Measurements from ENCODE around the gene SLC25A1. TPM values are rescaled to one million over a fixed set of nuclear protein-coding genes. Genes with fewer than 3 reads are reported as not detected.

SLC25A1 gene
- total RNA-seq, 1 experiment from 2014 or later, result 162 TPM

- H3K9me3 ChIP-seq (ENCODE audit: control insufficient read depth, insufficient read depth, low read depth, low read length), result no peaks in the 10 kb centered on the region
- BruUV-seq (replicated peaks), result no TSS peak
These were observed 45.0 kb downstream of the SLC25A1 start for GRCh38 chr22:19133561-19133960.

DNA sequence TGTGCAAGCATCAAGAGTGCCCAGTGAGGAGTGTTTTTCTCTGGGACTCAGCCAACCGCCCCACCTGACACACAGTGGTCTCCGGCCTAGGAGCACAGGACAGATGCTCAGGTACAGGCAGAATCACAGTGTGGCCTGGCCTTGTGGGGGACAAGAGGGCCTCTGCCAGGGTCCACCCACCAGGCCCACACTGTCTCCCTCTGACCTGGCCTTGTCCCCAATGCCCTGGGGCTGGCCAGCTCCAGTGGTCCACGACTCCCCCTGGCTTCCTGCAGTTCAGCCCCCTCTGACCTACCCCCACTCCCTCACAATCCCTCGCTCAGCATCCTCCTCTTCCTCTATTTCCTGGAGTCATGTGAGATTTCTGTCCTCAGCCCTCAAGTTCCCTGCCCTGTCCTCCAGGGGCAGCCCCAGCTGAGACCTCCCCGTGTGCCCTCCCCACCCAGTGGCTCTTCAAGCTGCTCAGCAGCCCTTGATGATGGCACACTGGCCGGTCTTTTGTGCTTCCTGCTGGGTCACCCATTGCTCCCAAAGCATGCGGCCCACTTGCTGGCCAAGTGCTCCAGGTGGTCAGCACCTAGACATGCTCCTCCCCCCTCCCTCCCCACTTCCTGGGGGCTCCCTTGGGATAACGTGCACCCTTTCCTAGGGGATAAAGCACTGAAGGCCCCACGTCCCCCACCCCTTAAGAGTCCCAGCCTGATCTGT is 45.7 kb downstream of the SLC25A1 start:
- in situ Hi-C loops (cut with HindIII; ENCODE audit: low pct_unique_long_range_greater_than_20kb, low sequenced_read_pairs), result no loop called here
- intact Hi-C loops (cut with micrococcal nuclease; ENCODE audit: unreplicated experiment), result no loop called here
- DNase-seq (ENCODE audit: low read depth, low spot score) (no peak), ATAC-seq (no peak)
- Histone ChIP-seq H3K27ac (ENCODE audit: low read length) (no peak overlapping the region), H3K4me1 (ENCODE audit: control insufficient read depth, insufficient read depth, low read length) (no peaks in the 10 kb centered on the region), H3K27me3 (ENCODE audit: control insufficient read depth, insufficient read depth, low read length) (no peaks in the 10 kb centered on the region), H3K36me3 (ENCODE audit: control insufficient read depth, insufficient read depth, low read length) (no peaks in the 10 kb centered on the region), H3K4me3 (ENCODE audit: low read depth in 2 of 2, low read length in 2 of 2) (no peak overlapping the region), H3K9me3 (ENCODE audit: control insufficient read depth, insufficient read depth, low read depth, low read length) (no peaks in the 10 kb centered on the region)
- no TSS peak for BruUV-seq (replicated peaks)
- no peak for TF ChIP-seq SIN3A (IDR thresholded peaks at IDR 0.05; ENCODE audit: borderline replicate concordance, insufficient read depth, low read depth, low read length)
- TF ChIP-seq TCF7L2 (IDR thresholded peaks at IDR 0.05; ENCODE audit: low read depth, low read length), result no peak
- POLR2A ChIA-PET, result no interaction called here
- CTCF ChIA-PET, result no interaction called here

More at GRCh38 chr22:19133561-19133960, 45.0 kb downstream of the SLC25A1 start:
- no peak overlapping the region for H3K4me3 ChIP-seq (ENCODE audit: low read depth in 2 of 2, low read length in 2 of 2)
- no peak for DNase-seq (ENCODE audit: low read depth, low spot score)
- intact Hi-C loops (cut with micrococcal nuclease; ENCODE audit: unreplicated experiment) (no loop called here), in situ Hi-C loops (cut with HindIII; ENCODE audit: low pct_unique_long_range_greater_than_20kb, low sequenced_read_pairs) (no loop called here)
- H3K36me3 ChIP-seq (ENCODE audit: control insufficient read depth, insufficient read depth, low read length), result no peaks in the 10 kb centered on the region
- no peak for TF ChIP-seq TCF7L2 (IDR thresholded peaks at IDR 0.05; ENCODE audit: low read depth, low read length)
- no peak for TF ChIP-seq SIN3A (IDR thresholded peaks at IDR 0.05; ENCODE audit: borderline replicate concordance, insufficient read depth, low read depth, low read length)
- TF ChIP-seq, protein P1, sequence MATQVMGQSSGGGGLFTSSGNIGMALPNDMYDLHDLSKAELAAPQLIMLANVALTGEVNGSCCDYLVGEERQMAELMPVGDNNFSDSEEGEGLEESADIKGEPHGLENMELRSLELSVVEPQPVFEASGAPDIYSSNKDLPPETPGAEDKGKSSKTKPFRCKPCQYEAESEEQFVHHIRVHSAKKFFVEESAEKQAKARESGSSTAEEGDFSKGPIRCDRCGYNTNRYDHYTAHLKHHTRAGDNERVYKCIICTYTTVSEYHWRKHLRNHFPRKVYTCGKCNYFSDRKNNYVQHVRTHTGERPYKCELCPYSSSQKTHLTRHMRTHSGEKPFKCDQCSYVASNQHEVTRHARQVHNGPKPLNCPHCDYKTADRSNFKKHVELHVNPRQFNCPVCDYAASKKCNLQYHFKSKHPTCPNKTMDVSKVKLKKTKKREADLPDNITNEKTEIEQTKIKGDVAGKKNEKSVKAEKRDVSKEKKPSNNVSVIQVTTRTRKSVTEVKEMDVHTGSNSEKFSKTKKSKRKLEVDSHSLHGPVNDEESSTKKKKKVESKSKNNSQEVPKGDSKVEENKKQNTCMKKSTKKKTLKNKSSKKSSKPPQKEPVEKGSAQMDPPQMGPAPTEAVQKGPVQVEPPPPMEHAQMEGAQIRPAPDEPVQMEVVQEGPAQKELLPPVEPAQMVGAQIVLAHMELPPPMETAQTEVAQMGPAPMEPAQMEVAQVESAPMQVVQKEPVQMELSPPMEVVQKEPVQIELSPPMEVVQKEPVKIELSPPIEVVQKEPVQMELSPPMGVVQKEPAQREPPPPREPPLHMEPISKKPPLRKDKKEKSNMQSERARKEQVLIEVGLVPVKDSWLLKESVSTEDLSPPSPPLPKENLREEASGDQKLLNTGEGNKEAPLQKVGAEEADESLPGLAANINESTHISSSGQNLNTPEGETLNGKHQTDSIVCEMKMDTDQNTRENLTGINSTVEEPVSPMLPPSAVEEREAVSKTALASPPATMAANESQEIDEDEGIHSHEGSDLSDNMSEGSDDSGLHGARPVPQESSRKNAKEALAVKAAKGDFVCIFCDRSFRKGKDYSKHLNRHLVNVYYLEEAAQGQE (IDR thresholded peaks at IDR 0.05; ENCODE audit: insufficient read depth in 1 of 2, low read depth in 2 of 2, low read length in 1 of 2), result no peak
- TF ChIP-seq POLR2AphosphoS5 (IDR thresholded peaks at IDR 0.05; ENCODE audit: low read depth, low read length), result no peak
- TF ChIP-seq, protein P2, sequence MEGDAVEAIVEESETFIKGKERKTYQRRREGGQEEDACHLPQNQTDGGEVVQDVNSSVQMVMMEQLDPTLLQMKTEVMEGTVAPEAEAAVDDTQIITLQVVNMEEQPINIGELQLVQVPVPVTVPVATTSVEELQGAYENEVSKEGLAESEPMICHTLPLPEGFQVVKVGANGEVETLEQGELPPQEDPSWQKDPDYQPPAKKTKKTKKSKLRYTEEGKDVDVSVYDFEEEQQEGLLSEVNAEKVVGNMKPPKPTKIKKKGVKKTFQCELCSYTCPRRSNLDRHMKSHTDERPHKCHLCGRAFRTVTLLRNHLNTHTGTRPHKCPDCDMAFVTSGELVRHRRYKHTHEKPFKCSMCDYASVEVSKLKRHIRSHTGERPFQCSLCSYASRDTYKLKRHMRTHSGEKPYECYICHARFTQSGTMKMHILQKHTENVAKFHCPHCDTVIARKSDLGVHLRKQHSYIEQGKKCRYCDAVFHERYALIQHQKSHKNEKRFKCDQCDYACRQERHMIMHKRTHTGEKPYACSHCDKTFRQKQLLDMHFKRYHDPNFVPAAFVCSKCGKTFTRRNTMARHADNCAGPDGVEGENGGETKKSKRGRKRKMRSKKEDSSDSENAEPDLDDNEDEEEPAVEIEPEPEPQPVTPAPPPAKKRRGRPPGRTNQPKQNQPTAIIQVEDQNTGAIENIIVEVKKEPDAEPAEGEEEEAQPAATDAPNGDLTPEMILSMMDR (IDR thresholded peaks at IDR 0.05), result no peak
- no peak for ATAC-seq
- ChIA-PET CTCF (no interaction called here), POLR2A (no interaction called here)
- H3K27ac ChIP-seq (ENCODE audit: low read length), result no peak overlapping the region
- no peaks in the 10 kb centered on the region for H3K27me3 ChIP-seq (ENCODE audit: control insufficient read depth, insufficient read depth, low read length)
- H3K4me1 ChIP-seq (ENCODE audit: control insufficient read depth, insufficient read depth, low read length), result no peaks in the 10 kb centered on the region

- ATAC-seq (no peak), DNase-seq (ENCODE audit: low read depth, low spot score) (no peak)
- no peak overlapping the region for H3K4me3 ChIP-seq (ENCODE audit: low read depth in 2 of 2, low read length in 2 of 2)
- no peaks in the 10 kb centered on the region for H3K9me3 ChIP-seq (ENCODE audit: control insufficient read depth, insufficient read depth, low read depth, low read length)
- ChIA-PET CTCF (no interaction called here), POLR2A (interaction anchor here (0.6 kb wide), 1 partner anchor 234 kb away, joined by 4 read pairs; no protein-coding TSS in a partner anchor)
- no peak overlapping the region for H3K27ac ChIP-seq (ENCODE audit: low read length)
- no TSS peak for BruUV-seq (replicated peaks)
- intact Hi-C loops (cut with micrococcal nuclease; ENCODE audit: unreplicated experiment) (no loop called here), in situ Hi-C loops (cut with HindIII; ENCODE audit: low pct_unique_long_range_greater_than_20kb, low sequenced_read_pairs) (no loop called here)
- no peaks in the 10 kb centered on the region for H3K4me1 ChIP-seq (ENCODE audit: control insufficient read depth, insufficient read depth, low read length)
- no peak for TF ChIP-seq POLR2AphosphoS5 (IDR thresholded peaks at IDR 0.05; ENCODE audit: low read depth, low read length)
- no peak for TF ChIP-seq SIN3A (IDR thresholded peaks at IDR 0.05; ENCODE audit: borderline replicate concordance, insufficient read depth, low read depth, low read length)
- no peak for TF ChIP-seq TCF7L2 (IDR thresholded peaks at IDR 0.05; ENCODE audit: low read depth, low read length)
- TF ChIP-seq, protein P1 (IDR thresholded peaks at IDR 0.05; ENCODE audit: insufficient read depth in 1 of 2, low read depth in 2 of 2, low read length in 1 of 2), result no peak
- TF ChIP-seq, protein P2 (IDR thresholded peaks at IDR 0.05), result no peak
- no peaks in the 10 kb centered on the region for H3K27me3 ChIP-seq (ENCODE audit: control insufficient read depth, insufficient read depth, low read length)
- H3K36me3 ChIP-seq (ENCODE audit: control insufficient read depth, insufficient read depth, low read length), result no peaks in the 10 kb centered on the region
These were observed 46.4 kb downstream of the SLC25A1 start for GRCh38 chr22:19132153-19132552.

Measured in Panc1 (cell line).